AG04449 (cell line): Measurements from ENCODE around the gene PRDM1.
"Not testable (repeated sequence)": the region's sequence is repeated elsewhere in the genome, so short reads cannot be mapped to it uniquely, and the experiment has no call there.

ENCODE experiments used
- CTCF ChIA-PET: fragments of 350-600 bp; formaldehyde crosslinking; extraction: SDS; loops from one replicate; lab custom pipeline; 2021; ENCODE audit warnings: antibody characterized with exemption; lab: Yijun Ruan, JAX
- POLR2A ChIA-PET: fragments of 400-600, 350-600 bp; formaldehyde crosslinking; extraction: SDS; loops from one replicate; lab custom pipeline; 2020; ENCODE audit warnings: antibody characterized with exemption, inconsistent platforms; lab: Yijun Ruan, JAX
- DNase-seq: peaks from one replicate; pipeline ENCODE4 v3.0.0-alpha.2; 2010; ENCODE audit warnings: low read depth, low spot score
- H3K4me3 ChIP-seq: 2 replicates; pipeline ENCODE4 v1.5.1; 2011; ENCODE audit warnings: low read depth, mild to moderate bottlenecking, control low read depth, low read length
- CTCF ChIP-seq: IDR thresholded peaks from one replicate; pipeline ENCODE4 v1.5.1; 2011; ENCODE audit warnings: mild to moderate bottlenecking, moderate library complexity, low read length, control low read depth, inconsistent platforms; ENCODE audit not compliant: insufficient read depth; ENCODE audit errors: missing control alignments

PRDM1 gene

GRCh38 chr6:106149472-106150069 lies 63.4 kb downstream of the PRDM1 start:
- POLR2A ChIA-PET = interaction anchor here (0.9 kb wide), 1 partner anchor 10 kb away, joined by 3 read pairs; no protein-coding TSS in a partner anchor
- DNase-seq = no peak
- H3K4me3 ChIP-seq = no peak overlapping the region
- no peak for TF ChIP-seq CTCF
- CTCF ChIA-PET = no interaction called here

DNA sequence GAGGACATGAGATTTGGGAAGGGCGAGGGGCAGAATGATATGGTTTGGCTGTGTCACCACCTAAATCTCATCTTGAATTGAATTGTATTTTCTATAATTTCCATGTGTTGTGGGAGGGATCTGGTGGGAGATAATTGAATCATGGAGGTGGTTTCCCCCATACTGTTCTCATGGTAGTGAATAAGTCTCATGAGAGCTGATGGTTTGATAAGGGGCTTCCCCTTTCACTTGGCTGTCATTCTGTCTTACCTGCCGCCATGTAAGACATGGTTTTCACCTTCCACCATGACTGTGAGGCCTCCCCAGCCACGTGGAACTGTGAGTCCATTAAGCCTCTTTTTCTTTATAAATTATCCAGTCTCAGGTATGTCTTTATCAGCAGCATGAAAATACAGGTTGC lies 66.3 kb downstream of the PRDM1 start:
- H3K4me3 ChIP-seq, CTCF ChIA-PET, POLR2A ChIA-PET, DNase-seq: not testable (repeated sequence)

GRCh38 chr6:106152952-106153351 lies 66.8 kb downstream of the PRDM1 start:
- ChIA-PET POLR2A (no interaction called here), CTCF (no interaction called here)
- TF ChIP-seq CTCF = no peak
- no peak overlapping the region for H3K4me3 ChIP-seq
- no peak for DNase-seq

GRCh38 chr6:106154326-106154725 lies 68.2 kb downstream of the PRDM1 start:
- POLR2A ChIA-PET = no interaction called here
- DNase-seq = no peak
- no peak for TF ChIP-seq CTCF
- CTCF ChIA-PET = interaction anchor here (1.2 to 1.7 kb wide), 2 partner anchors 12 to 670 kb away, joined by 3 to 7 read pairs; no protein-coding TSS in a partner anchor
- H3K4me3 ChIP-seq = no peak overlapping the region

GRCh38 chr6:106155219-106155830 lies 69.2 kb downstream of the PRDM1 start:
- no peak for TF ChIP-seq CTCF
- DNase-seq = no peak
- ChIA-PET CTCF (interaction anchor here (0.8 to 1.7 kb wide), 3 partner anchors 13 to 671 kb away, joined by 3 to 7 read pairs (median 3); no protein-coding TSS in a partner anchor), POLR2A (interaction anchor here (0.6 kb wide), 1 partner anchor 265 kb away, joined by 3 read pairs; no protein-coding TSS in a partner anchor)
- peak overlapping the region; percentile 29 for H3K4me3 ChIP-seq

GRCh38 chr6:106156413-106156812 lies 70.3 kb downstream of the PRDM1 start:
- TF ChIP-seq CTCF = no peak
- DNase-seq = no peak
- CTCF ChIA-PET = interaction anchor here (0.8 to 1.3 kb wide), 3 partner anchors 9 to 58 kb away, joined by 3 to 4 read pairs (median 3); no protein-coding TSS in a partner anchor
- POLR2A ChIA-PET = no interaction called here
- no peak overlapping the region for H3K4me3 ChIP-seq
